ENCODE data around the gene CAPN14.

CAPN14 gene

DNA sequence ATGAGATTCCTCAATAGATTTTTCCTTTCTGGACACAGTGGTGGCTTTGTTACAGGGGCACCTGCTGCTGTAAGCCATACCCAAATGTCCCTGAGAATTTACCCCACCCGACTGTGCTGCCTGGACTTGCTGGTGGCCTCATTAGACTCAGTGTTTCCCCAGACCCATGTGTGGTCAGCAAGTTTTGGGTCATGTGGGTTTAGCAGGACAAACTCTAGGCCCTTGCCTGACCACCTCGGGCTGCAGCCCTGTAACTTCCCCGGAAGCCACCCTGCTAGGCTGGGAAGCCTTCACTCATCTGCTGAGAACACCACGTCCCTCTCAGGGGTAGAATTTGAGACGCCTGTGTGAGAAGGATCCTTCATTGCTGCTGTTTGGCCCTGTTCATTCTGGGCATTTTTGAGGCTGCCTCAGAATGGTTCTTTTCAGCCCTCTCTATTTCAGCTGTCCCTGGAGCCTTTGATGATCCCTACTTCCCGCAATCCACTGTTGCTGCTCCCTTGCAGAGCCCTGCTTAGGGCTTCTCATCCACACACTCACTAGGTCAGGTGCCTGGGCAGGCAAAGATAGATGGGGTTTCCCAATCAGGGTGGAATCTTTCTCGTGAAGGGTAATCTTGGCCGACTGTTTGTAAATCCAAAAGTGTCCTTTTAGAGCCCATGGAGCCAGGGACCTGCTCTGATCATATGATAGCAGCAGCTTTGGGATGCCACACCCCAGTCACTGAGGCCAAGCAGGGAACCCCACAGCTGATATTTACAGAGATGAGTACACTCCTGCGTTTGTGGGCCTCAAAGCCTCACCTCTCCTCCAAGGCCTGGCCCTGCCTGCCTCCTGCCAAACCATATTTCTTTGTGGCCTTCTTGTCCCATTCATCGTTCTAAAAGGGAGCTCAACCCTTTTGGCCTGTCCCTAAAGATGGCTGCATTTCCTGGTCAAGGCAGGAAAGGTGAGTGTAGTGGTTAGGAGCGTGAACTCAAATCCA lies 23.4 kb upstream of the CAPN14 start:
- Histone ChIP-seq H3K36me3 (no peaks in the 10 kb centered on the region), H3K4me3 (ENCODE audit: low read depth in 1 of 2, low read length in 1 of 2) (no peak overlapping the region), H3K4me1 (ENCODE audit: control insufficient read depth in 1 of 2, insufficient read depth in 1 of 2, low read depth in 1 of 2, low read length in 1 of 2) (no peaks in the 10 kb centered on the region), H3K27ac (no peak overlapping the region), H3K9me3 (no peaks in the 10 kb centered on the region), H3K27me3 (no peaks in the 10 kb centered on the region)
- TF ChIP-seq, protein P1, sequence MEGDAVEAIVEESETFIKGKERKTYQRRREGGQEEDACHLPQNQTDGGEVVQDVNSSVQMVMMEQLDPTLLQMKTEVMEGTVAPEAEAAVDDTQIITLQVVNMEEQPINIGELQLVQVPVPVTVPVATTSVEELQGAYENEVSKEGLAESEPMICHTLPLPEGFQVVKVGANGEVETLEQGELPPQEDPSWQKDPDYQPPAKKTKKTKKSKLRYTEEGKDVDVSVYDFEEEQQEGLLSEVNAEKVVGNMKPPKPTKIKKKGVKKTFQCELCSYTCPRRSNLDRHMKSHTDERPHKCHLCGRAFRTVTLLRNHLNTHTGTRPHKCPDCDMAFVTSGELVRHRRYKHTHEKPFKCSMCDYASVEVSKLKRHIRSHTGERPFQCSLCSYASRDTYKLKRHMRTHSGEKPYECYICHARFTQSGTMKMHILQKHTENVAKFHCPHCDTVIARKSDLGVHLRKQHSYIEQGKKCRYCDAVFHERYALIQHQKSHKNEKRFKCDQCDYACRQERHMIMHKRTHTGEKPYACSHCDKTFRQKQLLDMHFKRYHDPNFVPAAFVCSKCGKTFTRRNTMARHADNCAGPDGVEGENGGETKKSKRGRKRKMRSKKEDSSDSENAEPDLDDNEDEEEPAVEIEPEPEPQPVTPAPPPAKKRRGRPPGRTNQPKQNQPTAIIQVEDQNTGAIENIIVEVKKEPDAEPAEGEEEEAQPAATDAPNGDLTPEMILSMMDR (IDR thresholded peaks at IDR 0.05): no peak

DNA sequence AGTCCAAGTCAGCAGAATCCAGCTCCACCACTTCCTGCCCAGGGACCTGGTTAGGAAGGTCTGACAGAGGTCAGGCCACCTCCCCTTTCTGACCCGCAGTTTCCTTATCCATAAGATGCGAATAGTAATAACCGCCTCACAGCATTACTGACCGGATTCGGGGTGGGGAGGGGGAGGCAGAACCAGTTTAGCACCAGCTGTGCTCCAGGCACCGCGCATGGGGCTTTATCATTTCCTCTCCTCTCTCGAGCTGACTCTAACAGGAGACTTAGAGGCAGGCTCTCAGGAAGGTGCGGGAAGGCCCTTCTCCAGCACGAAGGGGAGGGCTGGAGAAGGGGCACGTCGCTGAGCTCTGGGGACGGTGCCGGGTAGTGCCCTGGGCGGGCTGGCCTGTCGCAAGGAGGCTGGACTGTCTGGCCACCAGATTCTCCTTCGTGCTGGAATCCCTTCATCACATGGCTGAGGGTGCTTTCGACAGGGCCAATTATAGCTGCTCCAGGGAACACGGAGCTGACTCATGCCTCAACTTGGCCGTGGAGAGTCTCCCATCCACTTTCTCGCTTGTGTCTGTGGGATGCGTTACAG lies 22.4 kb upstream of the CAPN14 start:
- no peaks in the 10 kb centered on the region for H3K9me3 ChIP-seq
- H3K4me1 ChIP-seq (ENCODE audit: control insufficient read depth in 1 of 2, insufficient read depth in 1 of 2, low read depth in 1 of 2, low read length in 1 of 2): no peaks in the 10 kb centered on the region
- H3K36me3 ChIP-seq: no peaks in the 10 kb centered on the region
- TF ChIP-seq, protein P1 (IDR thresholded peaks at IDR 0.05): no peak
- no peak overlapping the region for H3K4me3 ChIP-seq (ENCODE audit: low read depth in 1 of 2, low read length in 1 of 2)
- no peak overlapping the region for H3K27ac ChIP-seq
- H3K27me3 ChIP-seq: peaks cover 6% of the 10 kb centered on the region

DNA sequence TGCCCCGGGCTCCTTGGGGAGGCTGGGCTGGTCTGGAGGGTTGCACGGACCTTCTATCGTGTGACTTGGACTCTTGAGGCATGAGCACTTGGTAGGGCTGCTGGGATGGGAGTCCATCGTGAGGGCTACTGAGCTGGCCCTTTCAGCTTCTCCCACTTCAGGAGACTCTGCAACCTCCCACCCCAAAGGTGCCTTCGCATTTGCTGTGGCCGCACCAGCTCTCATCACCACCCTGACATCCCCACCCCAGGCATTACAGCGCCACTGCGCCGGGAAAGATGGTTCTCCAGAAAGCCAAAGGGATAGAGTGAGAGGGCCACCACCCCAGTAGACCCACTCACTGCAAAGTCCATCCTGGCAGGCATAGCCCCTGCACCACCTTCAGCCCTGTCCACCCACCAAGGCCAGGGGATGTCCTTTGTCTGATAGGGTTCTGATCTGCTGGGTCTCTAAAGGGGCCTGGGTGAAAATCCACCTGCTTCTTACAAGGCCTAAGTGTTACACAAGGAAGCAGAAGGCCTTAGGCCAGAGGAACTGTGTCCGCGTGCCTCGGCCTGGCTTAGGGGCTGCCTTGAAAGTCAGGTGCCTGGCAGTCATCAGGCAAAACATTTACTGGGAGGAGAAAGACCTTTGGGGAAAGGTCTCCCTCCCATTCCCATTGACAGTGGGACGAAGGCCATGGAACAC lies 21.7 kb upstream of the CAPN14 start:
- TF ChIP-seq, protein P1 (IDR thresholded peaks at IDR 0.05): no peak
- Histone ChIP-seq H3K4me3 (ENCODE audit: low read depth in 1 of 2, low read length in 1 of 2) (no peak overlapping the region), H3K36me3 (no peaks in the 10 kb centered on the region), H3K4me1 (ENCODE audit: control insufficient read depth in 1 of 2, insufficient read depth in 1 of 2, low read depth in 1 of 2, low read length in 1 of 2) (peaks cover 0 to 5% of the 10 kb centered on the region in 2 experiments), H3K9me3 (no peaks in the 10 kb centered on the region), H3K27ac (no peak overlapping the region), H3K27me3 (peaks cover 12% of the 10 kb centered on the region)

DNA sequence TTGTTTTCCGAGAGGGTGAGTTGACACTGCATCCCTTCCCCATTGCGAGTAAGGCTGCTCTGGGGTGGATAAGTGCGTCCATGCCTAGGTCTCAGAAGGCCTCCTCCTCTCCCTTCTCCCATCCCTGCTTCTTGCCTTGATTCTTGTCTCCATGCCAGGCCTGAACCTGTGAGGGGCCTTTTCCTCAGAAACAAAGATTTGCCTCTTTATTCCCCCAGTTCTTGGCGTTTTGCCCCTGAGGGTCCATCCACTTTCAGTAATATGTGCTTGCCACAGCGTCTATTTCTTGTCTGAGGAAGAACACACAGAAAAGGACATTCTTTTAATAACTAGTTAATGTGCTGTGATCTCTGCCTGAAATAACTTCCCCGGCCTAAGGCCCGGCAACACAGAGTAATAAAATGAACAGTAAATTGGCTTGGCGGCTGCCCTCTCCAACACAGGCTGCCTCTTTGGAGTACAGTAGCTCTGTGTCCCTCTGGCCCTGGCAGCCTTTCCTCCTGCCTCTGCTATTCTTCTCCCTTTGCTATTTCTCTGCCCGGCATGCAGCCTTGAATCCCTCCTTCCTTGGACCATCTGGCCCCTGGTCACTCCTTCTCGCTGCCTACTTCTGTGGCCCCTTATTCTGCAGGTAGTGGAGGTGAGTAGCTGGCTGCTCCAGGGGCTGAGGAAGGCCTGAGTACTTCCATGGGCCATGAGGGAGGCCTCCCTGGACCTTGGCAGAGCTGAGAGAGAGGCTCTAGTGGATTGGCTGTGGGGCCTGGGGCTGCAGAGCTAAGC lies 21.0 kb upstream of the CAPN14 start:
- no peaks in the 10 kb centered on the region for H3K9me3 ChIP-seq
- H3K27ac ChIP-seq: no peak overlapping the region
- no peak overlapping the region for H3K4me3 ChIP-seq (ENCODE audit: low read depth in 1 of 2, low read length in 1 of 2)
- H3K36me3 ChIP-seq: no peaks in the 10 kb centered on the region
- H3K27me3 ChIP-seq: peaks cover 17% of the 10 kb centered on the region
- peaks cover 5 to 10% of the 10 kb centered on the region in 2 experiments for H3K4me1 ChIP-seq (ENCODE audit: control insufficient read depth in 1 of 2, insufficient read depth in 1 of 2, low read depth in 1 of 2, low read length in 1 of 2)
- TF ChIP-seq, protein P1 (IDR thresholded peaks at IDR 0.05): no peak
